IPS DF 6.9 (cell line): ENCODE results near the gene GCNT3.

Experiments
- DNase-seq: peaks from one replicate; pipeline ENCODE4 v3.0.0-alpha.2; 2013; ENCODE audit warnings: low read depth, low spot score
- H3K27ac ChIP-seq: one replicate; pipeline ENCODE4 v1.5.1; 2013; ENCODE audit warnings: low read length, control low read depth
- H3K27me3 ChIP-seq: 2 replicates; pipeline ENCODE4 v1.6.1; 2013; ENCODE audit warnings: mild to moderate bottlenecking, low read length; ENCODE audit not compliant: control insufficient read depth, insufficient read depth
- H3K36me3 ChIP-seq: 2 replicates; pipeline ENCODE4 v1.6.1; 2013; ENCODE audit warnings: low read length; ENCODE audit not compliant: control insufficient read depth, insufficient read depth
- H3K4me1 ChIP-seq: 2 replicates; pipeline ENCODE4 v1.6.1; 2013; ENCODE audit warnings: low read length; ENCODE audit not compliant: control insufficient read depth, insufficient read depth
- H3K4me3 ChIP-seq: 2 replicates; pipeline ENCODE4 v1.5.1; 2013; ENCODE audit warnings: mild to moderate bottlenecking, low read length
- H3K9me3 ChIP-seq: 2 replicates; pipeline ENCODE4 v1.6.1; 2013; ENCODE audit warnings: low read length, inconsistent platforms; ENCODE audit not compliant: control insufficient read depth, insufficient read depth
- WGBS: extraction: QIAGEN DNeasy Blood & Tissue Kit; methylation state at CpG from one replicate; pipeline ENCODE4 v1.1.7; 2013; ENCODE audit warnings: mixed read lengths, missing lambda C conversion rate; ENCODE audit not compliant: insufficient read length, insufficient coverage; 5-methylcytosine and 5-hydroxymethylcytosine counted together

GCNT3 gene

DNA sequence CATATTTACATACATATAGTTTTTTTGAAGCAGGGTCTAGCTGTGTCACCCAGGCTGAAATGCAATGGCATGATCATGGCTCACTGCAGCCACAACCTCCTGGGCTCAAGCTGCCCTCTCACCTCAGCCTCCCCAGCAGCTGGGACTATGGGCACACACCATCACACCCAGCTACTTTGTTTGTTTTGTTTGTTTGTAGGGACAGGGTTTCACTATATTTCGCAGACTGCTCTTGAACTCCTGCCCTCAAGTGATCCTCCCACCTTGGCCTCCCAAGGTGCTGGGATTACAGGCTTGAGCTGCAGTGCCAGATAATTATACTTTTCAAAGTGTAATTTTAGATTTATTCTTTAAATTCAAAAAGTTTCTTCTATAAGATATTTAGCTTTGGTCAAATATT, 35.5 kb downstream of the GCNT3 start:
- no peak overlapping the region for H3K4me3 ChIP-seq
- no CpG with 5 or more reads among the region's 1 CpG for WGBS
- DNase-seq: no peak
- H3K9me3 ChIP-seq: no peaks in the 10 kb centered on the region
- H3K4me1 ChIP-seq: no peaks in the 10 kb centered on the region; the same call in 1 of the 2 replicates
- no peak overlapping the region for H3K27ac ChIP-seq
- H3K27me3 ChIP-seq: no peaks in the 10 kb centered on the region
- H3K36me3 ChIP-seq: peaks cover 9% of the 10 kb centered on the region; the same call in 1 of the 2 replicates

DNA sequence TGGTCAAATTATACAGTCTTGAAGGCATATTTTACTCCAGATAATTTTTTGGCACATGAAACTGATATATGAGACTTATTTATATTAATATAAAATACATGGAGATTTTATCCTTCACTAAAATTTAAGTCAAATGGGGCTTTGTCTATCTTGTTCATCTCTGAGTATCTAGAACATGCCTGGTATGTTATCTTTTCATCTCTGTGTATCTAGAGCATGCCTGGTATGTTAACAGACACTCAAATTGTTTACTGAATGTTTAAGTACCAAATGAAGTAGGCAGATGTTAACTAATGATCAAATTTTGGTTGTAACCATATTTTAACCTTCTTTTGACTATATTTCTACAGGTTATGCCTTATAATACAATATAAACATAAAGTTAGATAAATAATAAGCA, 38.0 kb downstream of the GCNT3 start:
- H3K9me3 ChIP-seq: no peaks in the 10 kb centered on the region
- peaks cover 9% of the 10 kb centered on the region; the same call in 1 of the 2 replicates for H3K36me3 ChIP-seq
- H3K4me1 ChIP-seq: no peaks in the 10 kb centered on the region; the same call in 1 of the 2 replicates
- DNase-seq: no peak
- H3K27ac ChIP-seq: no peak overlapping the region
- no peak overlapping the region for H3K4me3 ChIP-seq
- H3K27me3 ChIP-seq: no peaks in the 10 kb centered on the region

DNA sequence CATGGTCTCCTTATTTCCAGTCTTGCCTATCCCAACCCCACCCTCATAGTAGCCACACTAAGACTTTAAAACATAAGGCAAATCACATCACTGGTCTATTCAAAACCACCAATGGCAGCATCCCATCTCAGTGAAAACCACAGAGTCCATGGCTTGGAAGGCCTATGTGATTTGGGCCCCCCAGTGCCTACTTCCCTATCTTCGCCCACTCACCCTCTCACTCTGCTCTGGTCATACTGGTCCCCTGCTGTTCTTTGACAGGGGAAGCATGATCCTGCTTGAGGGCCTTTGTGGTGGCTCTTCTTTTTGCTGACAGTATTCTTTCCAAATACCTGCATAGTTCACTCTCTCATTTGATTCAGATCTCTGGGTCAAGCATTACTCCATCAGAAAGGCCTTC, 42.5 kb downstream of the GCNT3 start:
- Histone ChIP-seq H3K27ac (no peak overlapping the region), H3K4me1 (no peaks in the 10 kb centered on the region), H3K4me3 (no peak overlapping the region), H3K9me3 (no peaks in the 10 kb centered on the region), H3K36me3 (peaks cover 3% of the 10 kb centered on the region; the same call in 1 of the 2 replicates), H3K27me3 (no peaks in the 10 kb centered on the region)
- no CpG with 5 or more reads among the region's 1 CpG for WGBS
- no peak for DNase-seq

DNA sequence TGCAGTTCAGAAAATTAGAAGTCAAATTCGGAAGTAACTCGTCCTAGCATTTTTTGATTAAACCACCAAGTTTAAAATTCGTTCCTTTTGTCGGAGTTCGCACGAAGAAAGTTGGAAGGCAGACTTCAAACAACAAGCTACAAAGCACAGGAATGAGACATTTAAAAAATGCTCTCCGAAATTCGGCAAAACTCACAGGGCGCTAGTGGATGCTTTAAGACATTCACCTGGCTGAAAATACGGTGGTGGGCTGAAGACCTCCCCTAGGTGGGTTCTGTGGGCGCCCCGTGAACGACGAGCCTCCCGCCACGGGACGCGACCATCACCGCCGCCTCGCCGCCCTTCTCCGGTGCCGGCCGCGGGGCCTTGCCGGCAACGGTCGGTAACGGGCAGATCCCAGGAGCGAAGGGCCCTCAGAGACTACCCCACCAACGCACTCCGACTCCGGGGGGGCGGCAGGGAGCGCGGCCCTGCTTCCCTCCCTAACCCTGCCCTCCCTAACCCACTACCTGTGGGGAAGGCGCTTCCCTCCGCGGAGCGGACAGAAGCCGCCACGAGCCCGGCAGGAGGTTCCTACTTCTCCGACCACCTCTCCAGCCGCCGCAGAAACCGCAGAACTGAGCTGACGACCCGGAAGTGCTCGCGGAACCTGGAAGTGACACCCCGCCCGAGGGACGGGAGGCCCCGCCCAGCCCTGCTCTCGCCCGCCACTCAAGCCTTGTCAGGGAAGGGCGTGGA, 45.5 kb downstream of the GCNT3 start, which contains the start of gene GTF2A2:
TSS of gene GTF2A2 (minus strand) at position 619 of the 738 bp plus-strand sequence. CDS start 5,238 bp downstream, outside the sequence.
- H3K4me3 ChIP-seq: peak within 1 kb of the TSS; percentile 96
- DNase-seq: peak; percentile 68
- H3K9me3 ChIP-seq: no peaks in the 10 kb centered on the region
- no peak within 1 kb of the TSS for H3K27ac ChIP-seq
- no CpG with 5 or more reads among the region's 59 CpGs for WGBS
- no peaks in the 10 kb centered on the region for H3K27me3 ChIP-seq
- no peaks in the 10 kb centered on the region; the same call in 1 of the 2 replicates for H3K36me3 ChIP-seq
- H3K4me1 ChIP-seq: no peaks in the 10 kb centered on the region

DNA sequence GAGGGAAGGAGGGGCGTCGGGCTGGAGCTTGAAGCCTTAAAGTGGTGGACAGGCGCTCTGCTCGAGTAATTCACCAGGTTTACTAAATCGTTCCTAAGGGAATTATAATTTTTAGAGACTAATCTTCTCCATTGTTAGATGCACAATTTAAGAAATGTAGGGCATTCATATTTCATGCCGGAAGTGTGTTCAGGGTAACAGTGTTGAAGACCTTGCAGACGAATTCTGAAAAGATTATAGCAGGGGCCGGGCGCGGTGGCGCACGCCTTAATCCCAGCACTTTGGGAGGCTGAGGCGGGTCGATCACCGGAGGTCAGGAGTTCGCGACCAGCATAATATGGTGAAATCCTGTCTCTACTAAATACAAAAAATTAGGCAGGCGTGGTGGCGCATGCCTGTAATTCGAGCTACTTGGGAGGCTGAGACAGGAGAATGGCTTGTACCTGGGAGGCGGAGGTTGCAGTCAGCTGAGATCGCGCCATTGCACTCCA, 46.1 kb downstream of the GCNT3 start:
- no peaks in the 10 kb centered on the region for H3K27me3 ChIP-seq
- no CpG with 5 or more reads among the region's 23 CpGs for WGBS
- H3K4me3 ChIP-seq: no peak overlapping the region; the same call in 1 of the 2 replicates
- H3K9me3 ChIP-seq: no peaks in the 10 kb centered on the region
- H3K27ac ChIP-seq: no peak overlapping the region
- H3K36me3 ChIP-seq: no peaks in the 10 kb centered on the region
- H3K4me1 ChIP-seq: no peaks in the 10 kb centered on the region
- DNase-seq: no peak

DNA sequence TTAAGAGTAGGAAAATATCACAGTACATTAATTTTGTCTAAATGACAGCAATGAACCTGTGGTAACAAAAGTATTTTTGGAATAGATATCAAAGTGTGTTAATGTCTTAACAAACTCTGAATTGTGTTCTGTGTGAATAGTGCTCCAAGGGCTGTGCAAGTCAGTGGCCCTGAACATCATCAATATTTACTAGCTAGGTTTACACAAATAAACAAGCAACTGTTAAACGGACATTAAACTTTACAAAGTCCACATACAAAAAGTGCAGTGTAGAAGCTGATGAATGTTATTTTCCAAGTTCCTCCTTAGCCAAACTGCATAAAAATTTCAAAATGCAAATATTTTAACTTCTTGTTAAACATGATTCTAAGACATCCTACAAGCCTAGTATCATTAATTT, 47.8 kb downstream of the GCNT3 start:
- Histone ChIP-seq H3K4me1 (no peaks in the 10 kb centered on the region), H3K9me3 (no peaks in the 10 kb centered on the region), H3K4me3 (no peak overlapping the region), H3K36me3 (no peaks in the 10 kb centered on the region), H3K27ac (no peak overlapping the region), H3K27me3 (no peaks in the 10 kb centered on the region)
- no peak for DNase-seq
- WGBS: no CpG with 5 or more reads among the region's 1 CpG

DNA sequence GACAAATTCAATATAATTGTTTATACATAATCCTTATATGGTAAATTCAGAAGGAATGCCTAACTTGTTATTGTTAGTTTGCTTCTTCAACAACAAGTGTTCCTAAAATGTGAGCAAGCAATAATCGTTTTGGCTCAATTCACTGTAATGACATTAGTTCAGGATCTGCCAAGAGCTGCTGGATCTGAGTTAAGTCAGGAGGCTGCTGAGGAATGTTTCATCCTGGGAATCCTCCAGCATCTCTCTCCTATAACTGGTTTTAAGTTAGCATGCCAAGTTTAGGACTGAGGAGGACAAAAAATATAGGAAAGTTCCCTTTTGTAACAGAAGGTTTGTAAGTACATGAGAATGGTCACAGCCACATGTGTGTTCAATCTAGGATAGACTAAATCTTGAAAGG, 50.7 kb downstream of the GCNT3 start:
- Histone ChIP-seq H3K27me3 (no peaks in the 10 kb centered on the region), H3K4me1 (no peaks in the 10 kb centered on the region), H3K27ac (no peak overlapping the region), H3K4me3 (no peak overlapping the region), H3K36me3 (no peaks in the 10 kb centered on the region), H3K9me3 (no peaks in the 10 kb centered on the region)
- no peak for DNase-seq
- WGBS: no CpG with 5 or more reads among the region's 1 CpG

DNA sequence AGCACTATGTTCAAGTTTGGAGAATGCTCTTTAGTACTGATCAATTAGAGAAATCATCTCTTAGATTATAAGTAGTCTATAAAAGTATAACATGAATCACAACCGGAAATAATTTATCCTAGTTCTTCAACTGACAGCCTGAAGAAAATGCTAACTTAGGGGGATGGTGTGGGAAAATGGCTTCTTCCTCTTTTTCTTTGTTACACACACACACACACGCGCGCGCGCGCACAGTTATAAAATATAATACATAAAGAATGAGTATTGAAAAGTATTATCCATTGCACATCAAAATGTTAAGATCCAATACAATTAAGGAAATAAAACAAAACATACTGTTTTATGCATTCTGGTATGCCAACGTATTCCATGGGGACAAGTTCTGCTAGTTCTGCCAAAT, 57.0 kb downstream of the GCNT3 start:
- Histone ChIP-seq H3K9me3 (no peaks in the 10 kb centered on the region), H3K36me3 (peaks cover 2% of the 10 kb centered on the region; the same call in 1 of the 2 replicates), H3K27ac (no peak overlapping the region), H3K4me1 (no peaks in the 10 kb centered on the region), H3K4me3 (no peak overlapping the region), H3K27me3 (no peaks in the 10 kb centered on the region)
- DNase-seq: no peak
- WGBS: no CpG with 5 or more reads among the region's 8 CpGs
